A172 (cell line): ENCODE data around the gene FAM72A. TPM values are rescaled to one million over a fixed set of nuclear protein-coding genes. Genes with fewer than 3 reads are reported as not detected.
"Not testable (repeated sequence)": the region's sequence is repeated elsewhere in the genome, so short reads cannot be mapped to it uniquely, and the experiment has no call there.

Source experiments
- DNase-seq: peaks from one replicate; pipeline ENCODE4 v3.0.0-alpha.2; 2015; ENCODE audit warnings: low spot score
- total RNA-seq: library from RNA; depleted of rRNA; stranded (reverse); fragments of >200 nt; shearing (Covaris generic); gene quantifications from 2 replicates; pipeline ENCODE4 v1.2.3, GENCODE V29; 2014; rRNA removed

Gene FAM72A
- 13.8 and 20.3 TPM in 2 replicates for total RNA-seq

- DNase-seq: peak; percentile 100
Observed at GRCh38 chr1:206202789-206203363, at the start of gene FAM72A. Gene FAM72A, minus strand, starts transcription at chr1:206202839. Its CDS starts 814 bp downstream, at chr1:206202025.

GRCh38 chr1:206250953-206251681, 48.5 kb upstream of the FAM72A start:
- DNase-seq: not testable (repeated sequence)

GRCh38 chr1:206246129-206246886, 43.7 kb upstream of the FAM72A start:
- not testable (repeated sequence) for DNase-seq

GRCh38 chr1:206245479-206245878, 42.8 kb upstream of the FAM72A start:
- DNase-seq: not testable (repeated sequence)

- DNase-seq: not testable (repeated sequence)
Observed at GRCh38 chr1:206243335-206243734, 40.7 kb upstream of the FAM72A start.

GRCh38 chr1:206240288-206240687, 37.6 kb upstream of the FAM72A start:
- DNase-seq: not testable (repeated sequence)

- not testable (repeated sequence) for DNase-seq
Observed at GRCh38 chr1:206235190-206235589, 32.6 kb upstream of the FAM72A start.

GRCh38 chr1:206234189-206234916, 31.7 kb upstream of the FAM72A start:
- not testable (repeated sequence) for DNase-seq

- DNase-seq: not testable (repeated sequence)
Observed at GRCh38 chr1:206232970-206233645, 30.5 kb upstream of the FAM72A start.

- DNase-seq: not testable (repeated sequence)
Observed at GRCh38 chr1:206231989-206232388, 29.4 kb upstream of the FAM72A start.

GRCh38 chr1:206229286-206229685, 26.6 kb upstream of the FAM72A start:
- DNase-seq: not testable (repeated sequence)

- not testable (repeated sequence) for DNase-seq
Observed at GRCh38 chr1:206226886-206227285, 24.2 kb upstream of the FAM72A start.

GRCh38 chr1:206225386-206225785, 22.7 kb upstream of the FAM72A start:
- not testable (repeated sequence) for DNase-seq

- peak; percentile 30 for DNase-seq
Observed at GRCh38 chr1:206224190-206224776, 21.6 kb upstream of the FAM72A start.

GRCh38 chr1:206221585-206221984, 18.9 kb upstream of the FAM72A start:
- not testable (repeated sequence) for DNase-seq

- DNase-seq: peak; percentile 8
Observed at GRCh38 chr1:206220332-206221000, 17.8 kb upstream of the FAM72A start.

GRCh38 chr1:206219514-206220331, 17.1 kb upstream of the FAM72A start:
- DNase-seq: not testable (repeated sequence)

- DNase-seq: not testable (repeated sequence)
Observed at GRCh38 chr1:206218765-206219164, 16.1 kb upstream of the FAM72A start.

GRCh38 chr1:206218285-206218684, 15.6 kb upstream of the FAM72A start:
- DNase-seq: not testable (repeated sequence)
